Activated CD4-positive, alpha-beta T cell treated with anti-CD3 and anti-CD28 coated beads for 36 hours (primary cell): Measurements from ENCODE around the gene ATXN3. TPM values are rescaled to one million over a fixed set of nuclear protein-coding genes. Genes with fewer than 3 reads are reported as not detected.

ENCODE experiments used
- ATAC-seq: fragments of 200-7000 bp; cut with Tn5 transposase; one replicate; pipeline ENCODE4 v1.10.0; 2021; ENCODE audit warnings: mild to moderate bottlenecking, moderate library complexity
- CTCF ChIA-PET: fragments of 350-600 bp; sonication (Branson Sonifier 250); formaldehyde crosslinking; loops from one replicate; lab custom pipeline; 2021; ENCODE audit warnings: antibody characterized with exemption; lab: Charles Lee
- POLR2A ChIA-PET: fragments of 350-600 bp; sonication (Branson Sonifier 250); formaldehyde crosslinking; loops from one replicate; lab custom pipeline; 2021; ENCODE audit warnings: antibody characterized with exemption, inconsistent platforms; lab: Charles Lee
- DNase-seq: peaks from one replicate; pipeline ENCODE4 v3.0.0-alpha.2; 2020
- H3K27ac Mint-ChIP-seq: one replicate; pipeline ENCODE4 v1.8.0; 2021; ENCODE audit warnings: mixed read lengths
- H3K27me3 Mint-ChIP-seq: one replicate; pipeline ENCODE4 v1.8.0; 2021; ENCODE audit warnings: mixed read lengths
- H3K36me3 Mint-ChIP-seq: one replicate; pipeline ENCODE4 v1.8.0; 2021; ENCODE audit warnings: low read depth, mixed read lengths
- H3K4me1 Mint-ChIP-seq: one replicate; pipeline ENCODE4 v1.8.0; 2021; ENCODE audit warnings: mixed read lengths
- H3K4me3 Mint-ChIP-seq: one replicate; pipeline ENCODE4 v1.8.0; 2021; ENCODE audit warnings: mild to moderate bottlenecking, moderate library complexity, mixed read lengths
- H3K9me3 Mint-ChIP-seq: one replicate; pipeline ENCODE4 v1.8.0; 2021; ENCODE audit warnings: low read depth, mixed read lengths
- intact Hi-C, 2 experiments: fragments of 100-400 bp; cut with DNase I in 1 of 2; cut with micrococcal nuclease in 1 of 2; formaldehyde crosslinking; loops; one replicate each; pipeline versions ENCODE4 v1.14.2 to v1.15.1; 2022 to 2024; cut with DNase I, micrococcal nuclease
- total RNA-seq, 2 experiments: library from RNA; stranded (reverse); gene quantifications; one replicate each; pipeline ENCODE4 v1.2.3, GENCODE V29; 2021

The ATXN3 gene
- total RNA-seq, 2 experiments from 2014 or later, result 32.7 to 36.0 TPM

- ATAC-seq (no peak), DNase-seq (no peak)
- CTCF ChIA-PET, result no interaction called here
- no peaks in the 10 kb centered on the region for H3K9me3 Mint-ChIP-seq
- intact Hi-C loops, result no loop called here
- no peaks in the 10 kb centered on the region for H3K27me3 Mint-ChIP-seq
- H3K4me3 Mint-ChIP-seq, result no peak overlapping the region
- peaks cover 30% of the 10 kb centered on the region for H3K4me1 Mint-ChIP-seq
- peaks cover 45% of the 10 kb centered on the region for H3K36me3 Mint-ChIP-seq
- POLR2A ChIA-PET, result interaction anchor here (0.6 kb wide), 1 partner anchor 498 kb away, joined by 3 read pairs; no protein-coding TSS in a partner anchor
- no peak overlapping the region for H3K27ac Mint-ChIP-seq
Observed at GRCh38 chr14:92010644-92011043, 95.7 kb downstream of the ATXN3 start.

DNA sequence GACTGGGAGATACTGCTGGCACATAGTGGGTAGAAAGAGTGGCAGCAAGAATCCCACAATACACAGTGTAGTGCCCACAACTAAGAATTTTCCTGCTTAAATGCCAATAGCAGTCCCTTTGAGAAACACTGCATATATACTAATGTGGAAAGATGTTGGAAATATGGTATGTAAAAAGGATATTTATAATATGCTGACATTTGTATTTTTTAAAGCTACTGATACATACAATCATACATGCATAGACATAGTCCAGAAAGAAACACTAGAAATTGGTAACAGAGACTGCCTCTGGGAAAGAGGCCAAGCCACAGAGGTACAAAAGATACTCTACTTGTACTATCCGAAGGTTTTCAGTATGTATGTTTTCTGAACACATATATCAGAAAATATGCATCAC is 96.8 kb downstream of the ATXN3 start:
- no peak overlapping the region for H3K27ac Mint-ChIP-seq
- H3K36me3 Mint-ChIP-seq, result peaks cover 52% of the 10 kb centered on the region
- no peak for ATAC-seq
- peaks cover 41% of the 10 kb centered on the region for H3K4me1 Mint-ChIP-seq
- CTCF ChIA-PET, result interaction anchor here (0.6 to 1.3 kb wide), 4 partner anchors 9 to 130 kb away, joined by 3 read pairs; no protein-coding TSS in a partner anchor
- H3K27me3 Mint-ChIP-seq, result no peaks in the 10 kb centered on the region
- POLR2A ChIA-PET, result no interaction called here
- no peak overlapping the region for H3K4me3 Mint-ChIP-seq
- intact Hi-C loops, result no loop called here
- no peaks in the 10 kb centered on the region for H3K9me3 Mint-ChIP-seq
- no peak for DNase-seq

Other genes with a start within 250 kb of the ATXN3 start
- 10 to 100 TPM; 48.8 to 49.3 TPM for gene TC2N, start 239.0 kb downstream of the ATXN3 start, total RNA-seq
- gene FBLN5, start 158.9 kb downstream of the ATXN3 start, total RNA-seq, result 1 to 10 TPM; 3.0 to 4.7 TPM
- 10 to 100 TPM; 35.7 to 41.0 TPM for gene TRIP11, start 66.5 kb downstream of the ATXN3 start, total RNA-seq
- gene NDUFB1, start 15.1 kb upstream of the ATXN3 start, total RNA-seq, result 100 to 1,000 TPM in 1 of 2 experiments, 10 to 100 TPM in 1; 68.9 to 118 TPM
- 100 to 1,000 TPM; 102 to 117 TPM for gene CPSF2, start 15.4 kb upstream of the ATXN3 start, total RNA-seq
- not detected for gene SLC24A4, start 216.6 kb upstream of the ATXN3 start, total RNA-seq